ENCODE measurements around the gene SAMD11.

GRCh38 chr1:925561-926421 lies 2.1 kb downstream of the SAMD11 start:
- no peak for TF ChIP-seq E2F8 (IDR thresholded peaks at IDR 0.05; ENCODE audit: low read depth, partially characterized antibody)
- no peak for TF ChIP-seq CTCF (IDR thresholded peaks at IDR 0.05 in 2 of 3, conservative IDR thresholded peaks at IDR 0.05 in 1 of 3; ENCODE audit: control insufficient read depth in 2 of 3, extremely low read depth in 1 of 3, insufficient read depth in 1 of 3, low read depth in 3 of 3, low read length in 3 of 3)
- no peak for TF ChIP-seq ATF2 (IDR thresholded peaks at IDR 0.05; ENCODE audit: low read length)
- no peak for TF ChIP-seq IRF3 (IDR thresholded peaks at IDR 0.05)
